GM10248 (cell line): Measurements from ENCODE around the gene IFNL1.

Source experiments
- CTCF ChIA-PET: fragments of 300-600 bp; sonication (Branson Sonifier 250); formaldehyde crosslinking; extraction: SDS; loops from one replicate; lab custom pipeline; 2021; ENCODE audit warnings: antibody characterized with exemption; lab: Yijun Ruan, JAX
- POLR2A ChIA-PET: fragments of 350-650 bp; sonication (Branson Sonifier 250); formaldehyde crosslinking; extraction: SDS; loops from one replicate; lab custom pipeline; 2020; ENCODE audit warnings: antibody characterized with exemption; lab: Yijun Ruan, JAX
- DNase-seq: peaks from one replicate; pipeline ENCODE4 v3.0.0; 2012; ENCODE audit errors: extremely low spot score
- TF ChIP-seq, protein P1 (sequence below): IDR thresholded peaks from 2 replicates; pipeline ENCODE4 v1.5.1; 2012; ENCODE audit warnings: mild to moderate bottlenecking, low read depth; ENCODE audit errors: extremely low read depth, missing control alignments, control extremely low read depth

Gene IFNL1

DNA sequence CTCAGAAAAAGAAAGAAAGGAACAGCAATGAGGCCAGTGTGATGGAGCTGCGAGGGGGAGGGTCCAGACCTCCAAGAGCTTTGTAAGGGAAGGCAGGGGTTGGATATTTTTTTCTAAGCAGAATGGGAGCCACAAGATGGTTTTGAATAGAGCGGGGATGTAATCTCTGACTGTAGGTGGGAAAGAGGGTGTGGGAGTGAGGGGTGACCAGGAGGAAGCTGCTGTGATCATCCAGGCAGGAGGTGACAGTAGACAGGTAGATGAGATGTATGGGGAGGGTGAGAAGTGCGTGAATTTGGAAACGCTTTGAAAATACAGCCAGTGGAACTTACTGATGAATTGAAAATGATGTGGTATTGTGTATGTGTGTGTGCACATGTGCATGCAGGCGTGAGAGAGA is 20.6 kb upstream of the IFNL1 start:
- ChIA-PET CTCF (interaction anchor here (1.3 kb wide), 1 partner anchor 12 kb away, joined by 4 read pairs; no protein-coding TSS in a partner anchor), POLR2A (no interaction called here)
- TF ChIP-seq, protein P1, sequence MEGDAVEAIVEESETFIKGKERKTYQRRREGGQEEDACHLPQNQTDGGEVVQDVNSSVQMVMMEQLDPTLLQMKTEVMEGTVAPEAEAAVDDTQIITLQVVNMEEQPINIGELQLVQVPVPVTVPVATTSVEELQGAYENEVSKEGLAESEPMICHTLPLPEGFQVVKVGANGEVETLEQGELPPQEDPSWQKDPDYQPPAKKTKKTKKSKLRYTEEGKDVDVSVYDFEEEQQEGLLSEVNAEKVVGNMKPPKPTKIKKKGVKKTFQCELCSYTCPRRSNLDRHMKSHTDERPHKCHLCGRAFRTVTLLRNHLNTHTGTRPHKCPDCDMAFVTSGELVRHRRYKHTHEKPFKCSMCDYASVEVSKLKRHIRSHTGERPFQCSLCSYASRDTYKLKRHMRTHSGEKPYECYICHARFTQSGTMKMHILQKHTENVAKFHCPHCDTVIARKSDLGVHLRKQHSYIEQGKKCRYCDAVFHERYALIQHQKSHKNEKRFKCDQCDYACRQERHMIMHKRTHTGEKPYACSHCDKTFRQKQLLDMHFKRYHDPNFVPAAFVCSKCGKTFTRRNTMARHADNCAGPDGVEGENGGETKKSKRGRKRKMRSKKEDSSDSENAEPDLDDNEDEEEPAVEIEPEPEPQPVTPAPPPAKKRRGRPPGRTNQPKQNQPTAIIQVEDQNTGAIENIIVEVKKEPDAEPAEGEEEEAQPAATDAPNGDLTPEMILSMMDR, result no peak
- no peak for DNase-seq

DNA sequence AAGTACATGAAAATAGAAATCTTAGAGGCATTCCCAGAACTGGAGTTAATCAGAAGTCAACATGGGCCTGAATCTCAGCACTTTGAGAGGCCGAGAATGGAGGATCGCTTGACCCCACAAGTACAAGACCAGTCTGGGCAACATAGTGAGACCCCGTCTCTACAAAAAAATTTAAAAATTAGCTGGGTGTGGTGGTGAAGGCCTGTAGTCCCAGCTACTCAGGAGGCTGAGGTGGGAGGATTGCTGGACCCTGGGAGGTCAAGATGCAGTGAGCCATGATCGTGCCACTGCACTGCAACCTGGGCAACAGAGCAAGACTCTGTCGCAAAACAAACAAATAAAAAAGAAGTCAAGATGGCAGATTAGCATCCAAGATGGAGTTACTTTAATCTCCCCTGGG is 19.5 kb upstream of the IFNL1 start:
- no peak for DNase-seq
- ChIA-PET CTCF (no interaction called here), POLR2A (no interaction called here)
- TF ChIP-seq, protein P1, result no peak

DNA sequence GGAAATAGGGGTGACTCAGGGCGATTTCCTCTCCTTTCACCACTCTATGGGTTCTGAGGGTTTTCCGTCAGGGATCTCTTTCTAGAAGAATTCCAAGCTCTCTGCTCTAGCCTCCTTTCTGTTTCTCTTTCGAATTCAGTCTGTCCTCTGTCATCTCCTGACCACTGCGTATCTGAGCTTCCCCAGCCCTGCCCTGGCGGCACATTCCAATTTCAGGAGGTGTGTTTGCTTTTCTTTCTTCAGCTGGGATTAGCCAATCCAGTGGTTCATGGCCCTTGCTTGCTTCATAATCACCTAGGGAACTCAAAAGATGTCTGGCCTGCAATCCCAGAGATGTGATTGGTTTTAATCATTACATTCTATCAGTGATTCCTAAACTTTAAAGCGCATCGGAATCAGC is 18.6 kb upstream of the IFNL1 start:
- CTCF ChIA-PET, result no interaction called here
- TF ChIP-seq, protein P1, result no peak
- POLR2A ChIA-PET, result no interaction called here
- no peak for DNase-seq

DNA sequence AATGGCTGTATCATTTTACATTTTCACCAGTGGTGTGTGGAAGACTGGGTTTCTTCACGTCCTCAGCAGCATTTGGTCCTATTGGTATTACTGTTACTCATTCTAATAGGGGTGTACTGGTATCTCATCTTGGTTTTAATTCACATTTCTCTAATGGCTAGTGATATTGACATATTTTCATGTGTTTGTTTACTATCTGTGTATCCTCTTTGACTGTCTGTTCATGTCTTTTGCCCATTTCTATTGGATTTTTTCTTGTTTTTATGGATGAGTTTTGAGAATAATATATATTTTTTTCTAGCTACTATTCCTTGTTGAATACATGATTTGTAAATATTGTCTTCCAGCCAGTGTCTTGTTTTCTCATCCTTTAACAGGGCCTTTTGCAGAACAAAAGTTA is 14.2 kb upstream of the IFNL1 start:
- POLR2A ChIA-PET, result no interaction called here
- DNase-seq, result no peak
- TF ChIP-seq, protein P1, result no peak
- CTCF ChIA-PET, result no interaction called here

DNA sequence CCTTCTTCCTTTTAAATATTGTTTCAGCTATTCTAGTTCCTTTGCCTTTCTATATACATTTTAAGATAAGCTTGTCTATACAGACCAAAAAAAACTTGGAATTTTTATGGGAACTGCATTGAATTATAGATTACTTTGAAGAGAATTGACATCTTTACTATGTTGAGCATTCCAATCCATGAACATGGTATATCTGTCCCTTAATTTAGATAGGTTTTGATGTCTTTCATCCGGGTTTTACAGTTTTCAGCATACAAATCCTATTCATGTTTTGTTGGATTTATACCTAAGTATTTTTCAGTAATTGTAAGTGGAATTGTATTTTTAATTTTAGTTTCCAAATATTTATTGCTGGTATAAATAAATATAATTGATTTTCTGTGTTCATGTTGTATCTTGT is 12.2 kb upstream of the IFNL1 start:
- ChIA-PET CTCF (no interaction called here), POLR2A (no interaction called here)
- no peak for DNase-seq
- TF ChIP-seq, protein P1, result no peak

DNA sequence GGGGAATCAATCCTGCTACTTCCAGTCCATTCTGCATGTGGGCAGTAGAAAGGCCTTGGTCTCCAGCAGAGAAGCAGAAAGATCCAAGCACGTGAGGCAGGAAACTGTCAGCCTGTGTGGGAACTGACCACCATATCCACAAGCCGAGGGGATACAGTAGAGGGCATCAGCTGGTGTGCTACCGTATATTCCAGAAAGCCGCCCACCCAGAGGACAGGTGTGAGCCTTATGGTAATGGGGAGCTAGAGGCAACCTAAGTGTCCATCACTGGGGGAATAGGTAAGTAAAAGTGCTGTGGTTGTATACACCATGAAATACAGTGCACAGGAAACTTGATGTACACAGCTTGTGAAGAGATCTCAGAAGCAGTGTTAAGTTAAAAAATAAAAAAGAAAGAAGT is 2.8 kb upstream of the IFNL1 start:
- ChIA-PET POLR2A (no interaction called here), CTCF (interaction anchor here (1.5 kb wide), 1 partner anchor 11 kb away, joined by 3 read pairs; no protein-coding TSS in a partner anchor)

More for the DNA sequence above, 2.8 kb upstream of the IFNL1 start:
- no peak for DNase-seq
- TF ChIP-seq, protein P1, result no peak
